SH-SY5Y (cell line): ENCODE measurements around the gene TRPC1.

ENCODE experiments used
- GATA2 ChIP-seq: IDR thresholded peaks from 2 replicates; pipeline ENCODE4 v1.6.1; 2011; ENCODE audit warnings: mild to moderate bottlenecking, low read depth, low read length
- GATA3 ChIP-seq: IDR thresholded peaks from 2 replicates; pipeline ENCODE4 v1.6.1; 2011; ENCODE audit warnings: low read depth, mild to moderate bottlenecking, low read length, moderate library complexity

- TF ChIP-seq GATA2 (peak; percentile 75), GATA3 (peak; percentile 88)
Observed at GRCh38 chr3:142709207-142709606, 14.6 kb upstream of the TRPC1 start.
